ENCODE measurements around the gene SYNJ2.

- TF ChIP-seq CTCF (IDR thresholded peaks at IDR 0.05): no peak
- no peak for TF ChIP-seq POLR2A (IDR thresholded peaks at IDR 0.05)
- TF ChIP-seq POLR2AphosphoS5 (IDR thresholded peaks at IDR 0.05; ENCODE audit: insufficient read depth in 1 of 2, low read depth in 1 of 2): no peak
Measured at GRCh38 chr6:158077676-158078075, 96.0 kb downstream of the SYNJ2 start.
